D341Med (cell line): Measurements from ENCODE around the gene MBL2.

Experiments
- DNase-seq: peaks from one replicate; pipeline ENCODE4 v3.0.0; 2012; ENCODE audit warnings: low spot score

MBL2 gene

GRCh38 chr10:52772623-52773022 lies at the start of gene MBL2:
TSS of gene MBL2 (minus strand) at chr10:52772784. CDS start at chr10:52771635, 1,149 bp downstream.
- no peak for DNase-seq

- DNase-seq, result no peak
Observed at GRCh38 chr10:52820309-52820708, 47.7 kb upstream of the MBL2 start.

- peak; percentile 53 for DNase-seq
Observed at GRCh38 chr10:52818019-52818418, 45.4 kb upstream of the MBL2 start.

GRCh38 chr10:52814506-52814905 lies 41.9 kb upstream of the MBL2 start:
- no peak for DNase-seq

GRCh38 chr10:52811776-52812175 lies 39.2 kb upstream of the MBL2 start:
- DNase-seq, result no peak

- no peak for DNase-seq
Observed at GRCh38 chr10:52810761-52811160, 38.2 kb upstream of the MBL2 start.

GRCh38 chr10:52807803-52808202 lies 35.2 kb upstream of the MBL2 start:
- no peak for DNase-seq

- no peak for DNase-seq
Observed at GRCh38 chr10:52805414-52806285, 33.1 kb upstream of the MBL2 start.

- no peak for DNase-seq
Observed at GRCh38 chr10:52801947-52802346, 29.4 kb upstream of the MBL2 start.

- no peak for DNase-seq
Observed at GRCh38 chr10:52786098-52786497, 13.5 kb upstream of the MBL2 start.

- no peak for DNase-seq
Observed at GRCh38 chr10:52785418-52785817, 12.8 kb upstream of the MBL2 start.

GRCh38 chr10:52783726-52784125 lies 11.1 kb upstream of the MBL2 start:
- no peak for DNase-seq

GRCh38 chr10:52782554-52782953 lies 10.0 kb upstream of the MBL2 start:
- DNase-seq, result no peak

GRCh38 chr10:52780391-52781155 lies 8.0 kb upstream of the MBL2 start:
- DNase-seq, result no peak

GRCh38 chr10:52779541-52780390 lies 7.2 kb upstream of the MBL2 start:
- DNase-seq, result peak; percentile 86

GRCh38 chr10:52778511-52779392 lies 6.2 kb upstream of the MBL2 start:
- DNase-seq, result peak; percentile 66

- no peak for DNase-seq
Observed at GRCh38 chr10:52777414-52777813, 4.8 kb upstream of the MBL2 start.

GRCh38 chr10:52776471-52776903 lies 3.9 kb upstream of the MBL2 start:
- no peak for DNase-seq

- DNase-seq, result no peak
Observed at GRCh38 chr10:52775132-52775647, 2.6 kb upstream of the MBL2 start.

GRCh38 chr10:52774600-52775106 lies 2.1 kb upstream of the MBL2 start:
- no peak for DNase-seq

GRCh38 chr10:52774182-52774581 lies 1.6 kb upstream of the MBL2 start:
- DNase-seq, result no peak
